Stimulated activated CD4-positive, alpha-beta T cell treated with anti-CD3 and anti-CD28 coated beads, Interleukin-1b, Interleukin-23, amount 100 ng/mL, for 1 hour (primary cell): ENCODE results near the gene TAF4B.
"Not testable (repeated sequence)": the region's sequence is repeated elsewhere in the genome, so short reads cannot be mapped to it uniquely, and the experiment has no call there.

Experiments
- DNase-seq, 2 donors: peaks; one replicate each; pipeline ENCODE4 v3.0.0-alpha.2; 2020; ENCODE audit warnings: low read depth in 2 of 2

Gene TAF4B

GRCh38 chr18:26226229-26227050, at the start of gene TAF4B:
Gene TAF4B, plus strand, starts transcription at chr18:26226445. Its CDS starts 489 bp downstream, at chr18:26226934.
- peak; percentile 80 to 90 for DNase-seq

- DNase-seq: no peak
Observed at GRCh38 chr18:26181343-26181826, 44.9 kb upstream of the TAF4B start.

GRCh38 chr18:26183395-26184112, 42.7 kb upstream of the TAF4B start:
- DNase-seq: no peak

- DNase-seq: no peak
Observed at GRCh38 chr18:26185267-26185666, 41.0 kb upstream of the TAF4B start.

- DNase-seq: peak in 1 of 2 donors; percentile 4
Observed at GRCh38 chr18:26190506-26190905, 35.7 kb upstream of the TAF4B start.

- DNase-seq: no peak
Observed at GRCh38 chr18:26192233-26192632, 34.0 kb upstream of the TAF4B start.

GRCh38 chr18:26196605-26197004, 29.6 kb upstream of the TAF4B start:
- DNase-seq: no peak

GRCh38 chr18:26202001-26202400, 24.2 kb upstream of the TAF4B start:
- not testable (repeated sequence) for DNase-seq

- no peak for DNase-seq
Observed at GRCh38 chr18:26205318-26205717, 20.9 kb upstream of the TAF4B start.

- DNase-seq: no peak
Observed at GRCh38 chr18:26206488-26206887, 19.8 kb upstream of the TAF4B start.

- DNase-seq: no peak
Observed at GRCh38 chr18:26207937-26208336, 18.3 kb upstream of the TAF4B start.

GRCh38 chr18:26208977-26209376, 17.3 kb upstream of the TAF4B start:
- no peak for DNase-seq

- DNase-seq: no peak
Observed at GRCh38 chr18:26210147-26210546, 16.1 kb upstream of the TAF4B start.

- peak in 1 of 2 donors; percentile 7 for DNase-seq
Observed at GRCh38 chr18:26215247-26215970, 10.8 kb upstream of the TAF4B start.

GRCh38 chr18:26225022-26225693, 1.1 kb upstream of the TAF4B start:
- DNase-seq: no peak

GRCh38 chr18:26225915-26226228, 373 bp upstream of the TAF4B start:
- DNase-seq: no peak

- DNase-seq: no peak
Observed at GRCh38 chr18:26227051-26227670, 916 bp downstream of the TAF4B start.

- DNase-seq: no peak
Observed at GRCh38 chr18:26228562-26229260, 2.5 kb downstream of the TAF4B start.

- DNase-seq: no peak
Observed at GRCh38 chr18:26230497-26230896, 4.3 kb downstream of the TAF4B start.

GRCh38 chr18:26233208-26233607, 7.0 kb downstream of the TAF4B start:
- DNase-seq: no peak

GRCh38 chr18:26237363-26237762, 11.1 kb downstream of the TAF4B start:
- not testable (repeated sequence) for DNase-seq
